ENCODE results near the gene MMP15.

- no peak for TF ChIP-seq CTCF (IDR thresholded peaks at IDR 0.05; ENCODE audit: insufficient read depth, low read depth, low read length)
- TF ChIP-seq EZH2 (IDR thresholded peaks at IDR 0.05; ENCODE audit: insufficient read depth, low read length) = no peak
Measured at GRCh38 chr16:58040945-58041627, 15.5 kb downstream of the MMP15 start.

Measured in astrocyte (in vitro differentiated cells and primary cell).